GM18505 (cell line): Measurements from ENCODE around the gene CCNY.

Source experiments
- ATAC-seq: cut with Tn5 transposase; IDR thresholded peaks from one replicate; pipeline ENCODE4 v1.9.1; 2021; ENCODE audit not compliant: unreplicated experiment
- POLR2A ChIP-seq: IDR thresholded peaks from 4 replicates; pipeline ENCODE4 v1.6.1; 2011; ENCODE audit warnings: borderline replicate concordance; ENCODE audit not compliant: insufficient read depth, insufficient read length; ENCODE audit errors: extremely low read depth

The CCNY gene

DNA sequence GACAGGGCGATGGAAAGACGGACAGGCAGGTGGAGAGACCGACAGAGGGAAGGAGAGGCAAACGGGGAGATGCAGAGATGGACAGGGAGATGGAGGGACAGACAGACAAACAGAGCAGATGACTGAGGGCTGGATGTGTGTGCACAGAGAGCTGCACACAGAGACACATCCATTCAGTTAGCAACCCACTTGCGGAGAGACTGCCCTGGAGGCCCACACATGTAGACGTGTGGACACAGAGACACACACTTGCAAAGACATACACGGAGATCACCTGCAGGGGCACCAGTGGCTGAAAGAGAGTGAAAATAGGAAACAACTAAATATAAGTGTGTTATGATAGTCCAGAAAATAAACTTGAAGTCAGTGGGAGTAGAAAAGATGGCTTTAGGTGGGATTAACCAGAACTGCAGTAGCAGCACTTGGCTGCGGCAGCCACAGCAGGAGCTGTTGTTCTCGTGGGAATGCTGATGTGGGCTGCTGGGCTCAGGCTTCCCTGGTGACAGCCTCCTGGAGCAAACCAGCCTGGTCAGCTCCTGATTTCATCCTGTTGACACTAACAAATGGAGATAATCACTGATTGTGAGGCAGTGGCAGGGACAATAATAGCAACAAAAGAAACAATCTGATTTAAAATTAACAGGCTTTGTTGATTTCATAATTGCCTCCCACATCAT, 134.1 kb downstream of the CCNY start:
- TF ChIP-seq POLR2A: no peak
- no peak for ATAC-seq

DNA sequence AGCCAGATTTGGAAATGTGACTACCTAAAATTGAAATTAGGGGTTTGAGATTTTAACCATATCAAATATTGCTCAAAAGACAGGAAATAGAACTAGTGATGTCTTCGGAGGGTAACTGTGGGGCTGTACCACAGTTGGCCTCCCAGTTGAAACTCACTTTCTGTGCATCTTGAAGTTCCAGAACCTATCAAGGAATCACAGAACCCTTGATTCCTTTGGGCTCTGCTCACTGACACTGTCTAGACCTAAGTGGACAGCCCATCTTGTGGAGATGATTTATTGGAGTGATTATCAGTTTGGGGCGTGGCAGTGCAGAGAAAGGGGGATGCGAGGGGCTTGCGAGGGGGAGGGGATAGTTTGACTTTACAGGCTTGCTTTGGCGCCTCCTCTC, 134.6 kb downstream of the CCNY start:
- TF ChIP-seq POLR2A: no peak
- ATAC-seq: no peak

DNA sequence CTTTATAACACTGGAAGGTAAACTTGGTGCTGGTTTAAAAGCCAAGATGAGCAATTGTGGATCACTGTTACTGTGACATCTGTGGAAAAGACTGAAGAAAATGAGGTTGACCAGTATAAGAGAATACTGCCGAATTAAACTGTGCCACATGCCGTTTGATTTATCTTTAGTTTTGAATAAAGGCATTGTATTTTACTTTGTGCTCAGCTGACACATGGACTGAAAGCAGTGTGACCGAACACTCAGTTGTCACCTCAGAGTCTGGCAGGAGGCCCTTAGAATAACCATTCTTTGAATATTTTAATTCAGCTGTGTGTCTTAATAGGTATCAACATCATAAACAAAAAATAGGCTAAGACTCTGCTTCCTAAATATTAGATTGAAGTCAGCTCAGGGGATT, 135.1 kb downstream of the CCNY start:
- ATAC-seq: no peak
- TF ChIP-seq POLR2A: no peak

DNA sequence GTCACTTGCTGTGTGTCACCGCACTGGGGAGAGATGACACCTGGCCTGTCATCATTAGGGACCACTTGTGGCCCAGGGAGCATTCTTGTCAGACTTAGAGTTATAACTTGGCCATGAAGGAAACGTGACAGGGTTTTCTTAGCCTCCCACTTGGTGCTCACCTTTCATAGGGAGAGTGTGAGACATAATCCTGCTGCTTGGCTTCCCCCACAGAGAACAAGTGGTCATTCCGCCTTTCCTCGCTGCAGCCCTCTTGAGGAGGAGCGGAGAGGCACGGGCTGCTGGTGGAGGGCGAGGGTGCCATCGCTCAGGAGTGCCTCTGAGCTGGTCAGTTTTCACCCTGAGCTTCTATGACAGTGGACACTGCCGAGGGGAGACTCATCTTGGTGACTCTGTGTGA, 143.8 kb downstream of the CCNY start:
- TF ChIP-seq POLR2A: no peak
- no peak for ATAC-seq

DNA sequence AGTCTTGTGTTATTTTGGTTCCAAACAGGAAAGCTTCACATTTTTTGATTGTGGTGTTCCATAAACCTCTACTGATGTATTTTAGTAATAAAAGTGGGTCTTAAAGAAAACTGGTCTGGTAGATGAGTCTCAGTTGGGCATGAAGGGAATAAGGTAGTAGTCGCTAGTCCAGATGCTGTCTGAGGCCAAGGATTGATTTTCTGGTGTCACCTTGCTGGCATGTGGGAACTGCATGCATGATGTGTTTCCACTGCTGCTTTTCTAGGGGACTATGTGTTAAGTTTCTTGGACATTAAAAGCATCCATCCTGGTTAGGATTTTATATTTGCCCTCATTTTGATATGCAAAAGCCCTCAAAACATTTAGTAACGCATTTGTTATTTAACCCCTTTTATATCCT, 145.1 kb downstream of the CCNY start:
- no peak for TF ChIP-seq POLR2A
- no peak for ATAC-seq

DNA sequence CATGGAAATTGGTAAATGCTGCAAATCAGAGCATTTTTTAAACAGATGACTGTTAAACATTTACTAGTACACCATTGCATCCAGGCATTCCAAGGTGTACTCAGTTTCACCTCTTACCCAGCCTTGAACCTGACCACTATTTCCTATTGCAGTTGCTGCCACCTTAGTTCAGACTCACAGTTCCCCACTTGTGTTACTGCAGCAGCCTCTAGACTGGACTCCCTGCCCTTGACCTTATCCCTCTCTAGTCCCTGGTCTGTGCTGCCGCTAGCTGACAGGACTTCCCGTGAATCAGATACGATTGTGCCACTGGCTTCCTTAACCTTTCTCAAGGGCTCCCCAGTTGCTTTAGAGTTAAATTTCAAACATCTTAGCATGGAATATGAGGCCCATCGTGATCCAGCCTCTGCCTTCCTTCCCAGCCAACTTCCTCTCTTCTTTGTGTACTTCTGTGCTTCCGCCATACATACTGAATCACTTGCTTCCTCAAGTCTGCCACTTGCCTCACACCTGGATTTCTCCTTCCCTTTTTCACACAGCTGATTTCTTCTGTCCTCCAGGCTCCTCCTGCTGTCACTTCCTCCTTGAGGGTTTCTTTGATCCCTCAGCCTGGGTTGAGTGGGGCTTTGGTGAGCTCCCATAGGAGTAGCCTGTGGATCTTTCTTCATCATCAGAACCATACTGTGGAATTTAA, 150.1 kb downstream of the CCNY start:
- ATAC-seq: no peak
- TF ChIP-seq POLR2A: no peak

DNA sequence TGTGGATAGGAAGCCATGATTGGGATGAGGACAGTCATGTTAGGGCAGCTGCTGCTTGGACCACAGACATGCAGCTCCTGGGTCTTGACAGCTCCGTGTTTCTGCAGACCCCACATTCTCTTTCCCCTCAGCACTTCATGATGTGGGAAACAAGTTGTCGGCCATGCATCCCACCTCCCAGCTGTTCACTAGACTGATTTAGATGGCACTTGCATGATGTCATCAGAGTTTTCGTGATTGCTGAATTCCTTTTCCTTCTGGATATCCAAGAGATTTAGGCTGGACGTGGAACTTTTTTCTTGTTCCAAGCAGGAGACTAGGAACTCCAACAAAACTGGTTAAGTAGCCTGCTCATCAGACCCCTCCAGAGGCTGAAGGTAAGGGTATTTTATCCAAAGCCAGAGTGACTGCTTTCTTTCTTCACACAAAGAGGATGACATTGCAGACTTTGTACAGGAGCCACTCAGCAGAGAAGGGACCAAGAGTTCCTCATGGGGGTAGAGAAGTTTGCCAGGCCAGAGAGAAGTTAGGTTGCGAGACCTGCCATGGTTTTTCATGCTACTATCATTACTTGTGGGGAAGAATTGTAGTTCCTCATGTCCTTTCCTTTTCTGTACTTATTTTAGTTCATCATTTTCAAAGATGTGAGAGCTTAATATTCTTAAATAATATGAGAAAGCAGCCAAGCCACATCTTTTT, 151.2 kb downstream of the CCNY start:
- no peak for TF ChIP-seq POLR2A
- ATAC-seq: no peak

DNA sequence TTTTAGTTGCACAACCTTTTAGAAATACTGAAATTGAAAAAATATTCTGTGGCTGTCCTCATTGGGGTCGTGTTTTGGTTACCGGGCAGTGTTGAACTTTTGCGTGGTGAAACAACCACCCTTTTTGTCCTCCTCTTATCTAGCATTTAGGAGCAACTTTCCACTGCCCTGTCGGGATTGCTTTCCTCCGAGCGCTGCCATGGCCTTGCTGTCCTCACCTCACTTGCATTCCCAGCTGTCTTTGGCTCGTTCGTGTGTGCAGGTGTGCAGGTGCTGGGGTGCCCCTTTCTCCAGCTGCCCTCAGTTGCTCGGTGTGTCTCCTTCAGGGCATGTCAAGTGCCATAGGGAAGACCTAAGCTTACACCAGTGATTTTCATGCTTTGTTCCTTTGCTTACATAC, 151.9 kb downstream of the CCNY start:
- ATAC-seq: no peak
- TF ChIP-seq POLR2A: no peak

DNA sequence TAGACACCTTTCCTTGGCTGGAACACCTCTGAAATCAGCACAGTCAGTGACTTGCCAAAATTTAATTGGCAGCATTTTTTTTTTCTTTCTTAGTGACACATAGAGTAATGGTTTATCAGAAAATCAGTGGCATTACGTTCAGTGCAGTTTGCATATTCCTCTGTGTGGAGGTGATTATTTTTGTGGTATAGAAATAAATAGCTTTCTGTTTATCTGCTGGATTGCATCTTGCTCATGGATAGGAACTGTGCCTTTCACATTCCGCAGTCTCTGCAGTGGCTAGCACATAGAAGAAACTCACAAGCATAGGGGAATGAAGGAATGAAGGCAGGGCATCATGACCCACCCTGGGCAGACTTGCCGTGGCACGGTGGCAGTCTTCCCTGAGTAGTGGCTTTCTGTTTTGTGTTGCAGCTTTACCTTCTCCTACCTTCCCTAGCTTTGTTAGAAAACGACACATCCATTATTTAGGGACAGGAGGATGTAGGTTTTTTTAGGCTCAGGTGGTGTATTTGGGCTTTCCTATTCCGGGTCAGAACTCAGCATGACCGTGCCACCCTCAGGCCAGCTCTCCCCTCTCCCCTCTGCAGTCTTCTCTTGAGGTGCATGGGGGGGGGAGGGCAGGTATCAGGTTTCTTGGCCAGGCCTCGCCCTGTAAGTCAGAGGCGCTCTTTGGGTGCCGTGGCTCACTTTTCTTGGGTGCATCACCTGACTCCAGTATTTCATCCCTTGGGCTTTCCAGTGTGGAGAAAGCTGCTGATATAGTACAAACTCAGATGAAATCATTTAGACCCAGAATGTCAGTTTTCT, 156.3 kb downstream of the CCNY start:
- no peak for TF ChIP-seq POLR2A
- ATAC-seq: no peak

DNA sequence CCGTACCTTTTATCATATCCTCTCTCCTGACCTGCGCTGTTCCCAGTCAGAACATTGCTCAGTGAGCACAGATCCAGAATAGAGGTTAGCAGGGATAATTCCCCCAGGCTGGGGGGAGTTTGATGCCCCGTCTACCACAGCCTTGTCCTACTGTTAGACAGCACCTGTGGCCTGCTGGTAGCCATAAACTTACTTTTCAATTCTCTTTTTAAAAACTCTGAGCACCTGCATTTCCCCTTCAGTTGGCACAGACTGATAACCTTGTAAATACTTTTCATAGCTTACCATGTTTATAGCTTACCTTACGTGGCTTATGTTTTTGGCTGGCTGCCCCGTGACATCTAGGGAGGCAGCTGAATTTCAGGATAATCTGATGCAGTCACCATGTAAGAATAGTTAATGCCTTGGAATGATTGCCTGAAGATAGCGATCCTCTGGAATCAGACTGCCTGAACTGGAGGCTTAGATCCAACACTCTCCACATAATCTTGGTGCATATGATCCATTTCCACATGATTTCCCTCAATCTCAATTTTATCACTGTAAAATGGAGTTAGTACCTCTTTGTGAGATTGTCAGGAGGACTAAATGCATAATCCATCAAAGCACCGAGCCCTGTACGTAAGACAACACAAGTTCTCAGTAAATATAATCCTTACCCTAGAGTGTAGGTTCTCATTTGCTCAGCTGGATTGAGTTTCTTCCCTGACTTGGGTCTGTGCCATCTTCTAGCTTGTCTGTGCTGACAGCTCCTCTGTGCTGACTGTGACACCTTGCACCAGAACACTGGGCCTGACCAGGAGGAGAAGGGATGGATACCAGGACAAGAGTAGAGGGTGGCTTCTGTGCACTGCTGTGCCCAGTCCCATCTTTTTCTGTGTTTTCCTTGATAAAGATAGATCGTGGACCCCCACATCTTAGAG, 157.1 kb downstream of the CCNY start:
- no peak for TF ChIP-seq POLR2A
- no peak for ATAC-seq

DNA sequence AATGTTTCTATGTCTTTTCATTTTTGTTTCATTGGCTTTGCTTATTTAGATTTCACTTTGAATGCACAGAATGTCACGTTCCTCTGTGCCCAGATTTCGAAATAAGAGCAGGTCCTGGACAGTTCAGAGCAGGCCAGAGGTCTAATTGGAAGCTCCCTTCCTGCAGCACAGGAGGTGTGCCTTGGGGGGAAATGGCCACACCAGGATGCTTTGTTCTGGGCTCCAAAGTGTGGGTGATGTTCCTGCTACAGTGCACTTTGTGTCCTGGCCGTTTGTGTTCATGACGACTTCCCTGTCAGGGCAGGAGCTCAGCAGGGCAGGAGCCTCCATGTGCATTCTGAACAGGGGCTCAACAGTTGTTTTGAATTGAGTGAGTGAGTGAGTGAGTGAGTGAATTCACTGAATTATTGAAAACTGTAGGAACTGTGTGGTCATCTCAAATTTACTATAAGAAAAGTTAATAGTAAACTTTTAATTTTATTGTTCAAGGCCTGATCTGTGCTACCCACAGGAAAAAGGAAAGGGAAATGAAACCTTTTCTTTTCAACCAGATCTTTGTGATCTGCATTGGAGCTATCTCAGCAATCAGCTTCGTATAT, 159.3 kb downstream of the CCNY start:
- peak; percentile 60 for ATAC-seq
- no peak for TF ChIP-seq POLR2A

DNA sequence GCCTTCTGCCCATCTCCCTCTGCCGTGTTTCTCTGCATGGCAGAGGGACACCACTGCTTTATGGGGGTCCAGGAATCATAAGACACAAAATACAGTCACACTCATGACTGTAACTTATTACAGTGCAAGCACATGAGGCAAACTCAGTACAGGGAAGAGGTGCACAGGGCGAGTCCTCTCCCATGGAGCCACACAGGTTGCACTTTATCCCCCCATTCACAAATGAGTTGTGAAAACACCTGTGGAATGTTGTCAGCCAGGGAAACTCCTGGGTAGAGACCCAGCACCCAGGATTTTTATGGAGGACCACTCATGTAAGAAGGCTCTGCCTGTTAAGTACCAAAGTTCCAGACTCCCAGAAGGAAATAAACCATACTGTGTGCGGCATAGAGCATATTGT, 161.6 kb downstream of the CCNY start:
- ATAC-seq: no peak
- TF ChIP-seq POLR2A: no peak
